Mesendoderm (in vitro differentiated cells): ENCODE measurements around the gene FHOD1.

Source experiments
- DNase-seq: peaks from one replicate; pipeline ENCODE4 v3.0.0; 2013
- H2AK5ac ChIP-seq: 2 replicates; pipeline ENCODE4 v1.6.1; 2013; ENCODE audit warnings: low read length, inconsistent platforms
- H2BK120ac ChIP-seq: 2 replicates; pipeline ENCODE4 v1.6.1; 2013; ENCODE audit warnings: low read depth, mild to moderate bottlenecking, low read length, moderate library complexity, mixed read lengths
- H2BK15ac ChIP-seq: replicated peaks from 2 replicates; pipeline ENCODE4 v1.6.1; 2013; ENCODE audit warnings: low read depth, mild to moderate bottlenecking, moderate library complexity
- H2BK5ac ChIP-seq: 2 replicates; pipeline ENCODE4 v1.6.1; 2013; ENCODE audit warnings: low read length, inconsistent platforms
- H3K18ac ChIP-seq: 2 replicates; pipeline ENCODE4 v1.6.1; 2013; ENCODE audit warnings: mild to moderate bottlenecking, low read length, mixed read lengths
- H3K23ac ChIP-seq: one replicate; pipeline ENCODE4 v1.6.1; 2013; ENCODE audit warnings: low read length
- H3K27ac ChIP-seq: 2 replicates; pipeline ENCODE4 v1.5.1; 2013; ENCODE audit warnings: low read depth, mild to moderate bottlenecking, inconsistent platforms, low read length, moderate library complexity
- H3K27me3 ChIP-seq: 2 replicates; pipeline ENCODE4 v1.6.1; 2013; ENCODE audit warnings: low read length, control low read depth, mild to moderate bottlenecking, inconsistent platforms; ENCODE audit not compliant: insufficient read depth, poor library complexity
- H3K36me3 ChIP-seq: 2 replicates; pipeline ENCODE4 v1.6.1; 2013; ENCODE audit warnings: low read length, inconsistent platforms; ENCODE audit not compliant: control insufficient read depth, insufficient read depth
- H3K4ac ChIP-seq: one replicate; pipeline ENCODE4 v1.6.1; 2013; ENCODE audit warnings: low read depth, mild to moderate bottlenecking, low read length, moderate library complexity
- H3K4me1 ChIP-seq: 2 replicates; pipeline ENCODE4 v1.6.1; 2013; ENCODE audit warnings: low read depth, low read length, inconsistent platforms; ENCODE audit not compliant: control insufficient read depth
- H3K4me2 ChIP-seq: 2 replicates; pipeline ENCODE4 v1.6.1; 2013; ENCODE audit warnings: low read length
- H3K4me3 ChIP-seq: 2 replicates; pipeline ENCODE4 v1.5.1; 2013; ENCODE audit warnings: mild to moderate bottlenecking, low read length
- H3K56ac ChIP-seq: one replicate; pipeline ENCODE4 v1.6.1; 2013; ENCODE audit warnings: low read length
- H3K79me1 ChIP-seq: 2 replicates; pipeline ENCODE4 v1.6.1; 2013; ENCODE audit warnings: low read length, inconsistent platforms
- H3K79me2 ChIP-seq: 2 replicates; pipeline ENCODE4 v1.6.1; 2013; ENCODE audit warnings: mild to moderate bottlenecking, low read length; ENCODE audit not compliant: control insufficient read depth, insufficient read depth
- H3K9ac ChIP-seq: 2 replicates; pipeline ENCODE4 v1.6.1; 2013; ENCODE audit warnings: low read length, inconsistent platforms
- H4K5ac ChIP-seq: one replicate; pipeline ENCODE4 v1.6.1; 2013; ENCODE audit warnings: low read length
- H4K8ac ChIP-seq: one replicate; pipeline ENCODE4 v1.6.1; 2013; ENCODE audit warnings: low read depth, mild to moderate bottlenecking, control low read depth, low read length, moderate library complexity
- WGBS: extraction: QIAGEN DNeasy Blood & Tissue Kit; methylation state at CpG from one replicate; pipeline ENCODE4 v1.1.7; 2013; ENCODE audit warnings: low lambda C conversion rate, missing lambda C conversion rate; ENCODE audit not compliant: insufficient coverage; ENCODE audit errors: extremely low coverage; 5-methylcytosine and 5-hydroxymethylcytosine counted together

Gene FHOD1

GRCh38 chr16:67206838-67207248, 40.4 kb downstream of the FHOD1 start:
- Histone ChIP-seq H3K79me2 (no peaks in the 10 kb centered on the region), H3K79me1 (no peaks in the 10 kb centered on the region), H3K4me2 (no peak overlapping the region), H3K18ac (no peak overlapping the region), H3K23ac (no peak overlapping the region), H3K9ac (no peak overlapping the region), H3K36me3 (no peaks in the 10 kb centered on the region), H2AK5ac (no peak overlapping the region), H3K4me1 (no peaks in the 10 kb centered on the region), H3K4ac (no peak overlapping the region), H4K5ac (no peak overlapping the region), H2BK120ac (no peak overlapping the region), H3K4me3 (no peak overlapping the region), H4K8ac (no peak overlapping the region), H2BK15ac (no peak overlapping the region), H2BK5ac (no peak overlapping the region), H3K27ac (no peak overlapping the region), H3K27me3 (no peaks in the 10 kb centered on the region), H3K56ac (no peak overlapping the region)
- DNase-seq = peak; percentile 37
- WGBS = no CpG with 5 or more reads among the region's 3 CpGs

DNA sequence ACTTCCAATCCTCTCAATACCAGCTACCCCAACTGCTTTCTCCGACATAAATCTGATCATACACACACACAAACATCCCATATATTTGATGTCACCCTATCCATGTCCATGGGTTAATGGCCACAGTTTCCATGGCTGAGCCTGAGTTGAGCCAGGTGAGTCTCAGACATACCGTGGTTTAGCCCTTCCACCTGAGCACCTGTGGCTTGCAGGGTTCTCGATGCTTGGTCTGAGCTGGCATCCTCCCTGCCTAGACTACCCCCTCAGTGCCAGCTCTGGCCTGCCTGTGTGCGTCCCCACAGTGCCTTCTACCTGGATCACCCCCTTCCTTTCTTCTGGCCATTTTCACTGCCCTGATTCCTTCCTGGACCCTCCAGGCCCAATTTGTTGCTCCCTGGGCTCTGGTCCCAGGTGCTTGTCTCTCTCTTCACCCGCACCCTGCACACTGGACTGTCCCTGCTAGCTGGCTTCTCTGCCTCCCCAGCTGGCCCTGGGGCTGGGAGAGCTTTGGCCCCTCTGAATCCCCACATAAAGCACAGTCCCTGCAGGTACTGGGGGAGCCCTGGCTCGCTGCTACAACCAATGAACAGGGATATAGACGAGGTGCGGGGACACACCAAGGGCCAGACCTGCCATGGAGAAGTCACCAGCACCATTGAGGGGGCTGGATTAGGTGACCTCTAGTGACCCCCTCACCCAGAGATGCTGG, 41.0 kb downstream of the FHOD1 start:
- Histone ChIP-seq H3K56ac (no peak overlapping the region), H3K4me1 (no peaks in the 10 kb centered on the region), H3K4me2 (no peak overlapping the region), H2BK5ac (no peak overlapping the region), H2AK5ac (no peak overlapping the region), H3K79me1 (no peaks in the 10 kb centered on the region), H4K8ac (no peak overlapping the region), H2BK15ac (no peak overlapping the region), H3K23ac (no peak overlapping the region), H3K4ac (no peak overlapping the region), H3K9ac (no peak overlapping the region), H3K4me3 (no peak overlapping the region), H3K27ac (no peak overlapping the region), H3K36me3 (no peaks in the 10 kb centered on the region), H3K27me3 (no peaks in the 10 kb centered on the region), H3K79me2 (no peaks in the 10 kb centered on the region), H2BK120ac (no peak overlapping the region), H3K18ac (no peak overlapping the region), H4K5ac (no peak overlapping the region)
- WGBS = no CpG with 5 or more reads among the region's 8 CpGs
- no peak for DNase-seq

GRCh38 chr16:67204076-67204475, 43.2 kb downstream of the FHOD1 start:
- no peak overlapping the region for H2BK5ac ChIP-seq
- H3K4me1 ChIP-seq = no peaks in the 10 kb centered on the region
- no peak overlapping the region for H3K56ac ChIP-seq
- H3K4me2 ChIP-seq = no peak overlapping the region
- H3K4ac ChIP-seq = no peak overlapping the region
- H3K79me2 ChIP-seq = no peaks in the 10 kb centered on the region
- no peaks in the 10 kb centered on the region for H3K27me3 ChIP-seq
- H2AK5ac ChIP-seq = no peak overlapping the region
- DNase-seq = no peak
- H4K8ac ChIP-seq = no peak overlapping the region
- H4K5ac ChIP-seq = no peak overlapping the region
- no CpG with 5 or more reads among the region's 4 CpGs for whole genome bisulfite sequencing
- no peak overlapping the region for H2BK120ac ChIP-seq
- H3K36me3 ChIP-seq = no peaks in the 10 kb centered on the region
- no peak overlapping the region for H3K23ac ChIP-seq
- no peak overlapping the region for H2BK15ac ChIP-seq
- no peak overlapping the region for H3K4me3 ChIP-seq
- no peaks in the 10 kb centered on the region for H3K79me1 ChIP-seq
- H3K27ac ChIP-seq = no peak overlapping the region
- no peak overlapping the region for H3K18ac ChIP-seq
- no peak overlapping the region for H3K9ac ChIP-seq

DNA sequence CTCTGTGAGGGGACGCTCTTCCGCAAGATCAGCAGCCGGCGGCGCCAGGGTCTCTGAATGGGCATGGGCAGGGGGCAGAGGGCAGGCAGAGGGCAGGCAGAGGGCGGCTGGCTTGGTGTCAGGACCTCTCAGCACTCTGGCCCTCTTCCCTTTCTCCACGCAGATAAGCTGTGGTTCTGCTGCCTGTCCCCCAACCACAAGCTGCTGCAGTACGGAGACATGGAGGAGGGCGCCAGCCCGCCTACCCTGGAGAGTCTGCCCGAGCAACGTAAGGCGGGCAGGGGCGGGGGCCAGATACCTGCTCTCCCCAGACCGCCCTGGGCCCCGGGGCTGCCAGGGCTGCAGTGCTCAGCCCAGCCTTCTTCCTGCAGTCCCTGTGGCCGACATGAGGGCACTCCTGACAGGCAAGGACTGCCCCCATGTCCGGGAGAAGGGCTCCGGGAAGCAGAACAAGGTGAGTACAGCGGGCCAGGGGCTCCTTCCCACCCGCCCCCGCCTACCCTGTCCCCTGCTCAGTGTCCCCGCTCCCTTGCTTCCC, 44.3 kb downstream of the FHOD1 start:
- H3K36me3 ChIP-seq = peaks cover 1% of the 10 kb centered on the region
- no CpG with 5 or more reads among the region's 23 CpGs for WGBS

DNA sequence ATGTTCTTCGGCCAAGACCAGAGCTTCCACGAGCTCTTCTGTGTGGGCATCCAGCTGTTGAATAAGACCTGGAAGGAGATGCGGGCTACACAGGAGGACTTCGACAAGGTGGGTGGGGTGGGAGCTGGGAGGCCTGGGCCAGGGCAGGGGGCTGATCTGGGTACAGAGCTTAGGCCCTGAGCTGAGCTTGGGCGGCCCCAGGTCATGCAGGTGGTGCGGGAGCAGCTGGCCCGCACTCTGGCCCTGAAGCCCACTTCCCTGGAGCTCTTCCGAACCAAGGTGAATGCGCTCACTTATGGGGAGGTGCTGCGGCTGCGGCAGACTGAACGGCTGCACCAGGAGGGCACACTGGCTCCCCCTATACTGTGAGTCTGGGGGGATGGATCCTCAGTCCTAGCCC, 44.9 kb downstream of the FHOD1 start:
- no peak overlapping the region for H3K23ac ChIP-seq
- peaks cover 3% of the 10 kb centered on the region for H3K36me3 ChIP-seq
- H3K79me1 ChIP-seq = no peaks in the 10 kb centered on the region
- WGBS = no CpG with 5 or more reads among the region's 12 CpGs
- no peak overlapping the region for H3K4me3 ChIP-seq
- DNase-seq = no peak
- no peak overlapping the region for H3K18ac ChIP-seq
- no peaks in the 10 kb centered on the region for H3K79me2 ChIP-seq
- H3K4me1 ChIP-seq = no peaks in the 10 kb centered on the region
- no peaks in the 10 kb centered on the region for H3K27me3 ChIP-seq
- H2BK120ac ChIP-seq = no peak overlapping the region
- no peak overlapping the region for H3K56ac ChIP-seq
- no peak overlapping the region for H3K9ac ChIP-seq
- no peak overlapping the region for H4K5ac ChIP-seq
- no peak overlapping the region for H2BK15ac ChIP-seq
- no peak overlapping the region for H4K8ac ChIP-seq
- no peak overlapping the region for H2AK5ac ChIP-seq
- no peak overlapping the region for H3K4me2 ChIP-seq
- H3K4ac ChIP-seq = no peak overlapping the region
- H2BK5ac ChIP-seq = no peak overlapping the region
- no peak overlapping the region for H3K27ac ChIP-seq

More for the DNA sequence above, 44.3 kb downstream of the FHOD1 start:
- no peak overlapping the region for H3K4me3 ChIP-seq
- H3K27ac ChIP-seq = no peak overlapping the region
- H3K9ac ChIP-seq = no peak overlapping the region
- no peak overlapping the region for H3K18ac ChIP-seq
- no peaks in the 10 kb centered on the region for H3K79me2 ChIP-seq
- no peak overlapping the region for H4K5ac ChIP-seq
- H2BK15ac ChIP-seq = no peak overlapping the region
- H3K27me3 ChIP-seq = no peaks in the 10 kb centered on the region
- no peak overlapping the region for H2BK5ac ChIP-seq
- no peak overlapping the region for H4K8ac ChIP-seq
- no peak for DNase-seq
- H3K79me1 ChIP-seq = no peaks in the 10 kb centered on the region
- H3K4me1 ChIP-seq = no peaks in the 10 kb centered on the region
- H3K56ac ChIP-seq = no peak overlapping the region
- H2BK120ac ChIP-seq = no peak overlapping the region
- H3K4me2 ChIP-seq = no peak overlapping the region
- no peak overlapping the region for H3K23ac ChIP-seq
- H2AK5ac ChIP-seq = no peak overlapping the region
- H3K4ac ChIP-seq = no peak overlapping the region
